ENCODE measurements around the gene NRDC. TPM values are rescaled to one million over a fixed set of nuclear protein-coding genes. Genes with fewer than 3 reads are reported as not detected.

The NRDC gene
- total and polyA plus RNA-seq, 2 experiments from 2014 or later, result 129 to 217 TPM

DNA sequence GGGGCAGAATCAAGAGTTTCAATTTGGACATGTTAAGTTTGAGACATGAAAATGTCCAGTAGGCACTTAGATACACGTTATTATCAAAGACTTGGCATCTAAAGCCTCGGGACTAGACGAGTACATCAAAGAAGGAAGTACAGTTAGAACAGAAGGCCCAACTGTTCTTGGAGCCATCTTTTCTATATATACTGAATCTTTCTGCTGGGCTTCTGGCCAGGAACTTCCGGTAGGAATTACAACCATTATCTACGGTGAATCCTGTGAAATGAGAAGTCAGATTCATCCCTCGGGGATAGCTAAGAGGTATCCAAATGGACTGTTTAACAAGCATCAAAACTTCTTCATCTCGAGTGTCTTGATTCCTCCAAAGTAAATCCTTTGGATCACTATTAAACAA, 34.4 kb upstream of the NRDC start:
- H3K79me2 ChIP-seq (replicated peaks; ENCODE audit: insufficient read depth), result no peaks in the 10 kb centered on the region
- ATAC-seq (no peak), DNase-seq (ENCODE audit: low spot score) (no peak)
- H3K27me3 ChIP-seq (ENCODE audit: insufficient read depth), result no peaks in the 10 kb centered on the region
- H3F3A ChIP-seq (replicated peaks; ENCODE audit: low read depth), result no peaks in the 10 kb centered on the region
- peaks cover 18% of the 10 kb centered on the region for H3K4me1 Mint-ChIP-seq
- H2AFZ ChIP-seq, result no peak overlapping the region
- H3K27me3 Mint-ChIP-seq (ENCODE audit: insufficient read depth, low read depth, poor library complexity), result no peaks in the 10 kb centered on the region
- no peaks in the 10 kb centered on the region for H4K20me1 ChIP-seq (replicated peaks; ENCODE audit: insufficient read depth)
- H3K4me3 Mint-ChIP-seq, result no peak overlapping the region
- H3K4me3 ChIP-seq, result no peak overlapping the region
- no peak overlapping the region for H3K27ac Mint-ChIP-seq
- H3K9me2 ChIP-seq (ENCODE audit: insufficient read depth), result no peaks in the 10 kb centered on the region
- TF ChIP-seq ZNF114 (CRISPR knock-in tag; IDR thresholded peaks at IDR 0.05) (no peak), STAT1 (IDR thresholded peaks at IDR 0.05; ENCODE audit: unreplicated experiment) (no peak), EZH2phosphoT487 (IDR thresholded peaks at IDR 0.05; ENCODE audit: unreplicated experiment) (no peak), REST (IDR thresholded peaks at IDR 0.05; ENCODE audit: unreplicated experiment) (no peak)
- H3K27ac ChIP-seq (ENCODE audit: low read depth), result no peak overlapping the region
- H3K36me3 Mint-ChIP-seq (ENCODE audit: low read depth), result peaks cover 6% of the 10 kb centered on the region; the same call in 1 of the 3 replicates
- H3K36me3 ChIP-seq (ENCODE audit: insufficient read depth), result peaks cover 12% of the 10 kb centered on the region; the same call in 1 of the 2 replicates
- no peaks in the 10 kb centered on the region for H3K9me3 Mint-ChIP-seq
- H3K4me2 ChIP-seq, result no peak overlapping the region
- H3K4me1 ChIP-seq (ENCODE audit: insufficient read depth), result peaks cover 10% of the 10 kb centered on the region

DNA sequence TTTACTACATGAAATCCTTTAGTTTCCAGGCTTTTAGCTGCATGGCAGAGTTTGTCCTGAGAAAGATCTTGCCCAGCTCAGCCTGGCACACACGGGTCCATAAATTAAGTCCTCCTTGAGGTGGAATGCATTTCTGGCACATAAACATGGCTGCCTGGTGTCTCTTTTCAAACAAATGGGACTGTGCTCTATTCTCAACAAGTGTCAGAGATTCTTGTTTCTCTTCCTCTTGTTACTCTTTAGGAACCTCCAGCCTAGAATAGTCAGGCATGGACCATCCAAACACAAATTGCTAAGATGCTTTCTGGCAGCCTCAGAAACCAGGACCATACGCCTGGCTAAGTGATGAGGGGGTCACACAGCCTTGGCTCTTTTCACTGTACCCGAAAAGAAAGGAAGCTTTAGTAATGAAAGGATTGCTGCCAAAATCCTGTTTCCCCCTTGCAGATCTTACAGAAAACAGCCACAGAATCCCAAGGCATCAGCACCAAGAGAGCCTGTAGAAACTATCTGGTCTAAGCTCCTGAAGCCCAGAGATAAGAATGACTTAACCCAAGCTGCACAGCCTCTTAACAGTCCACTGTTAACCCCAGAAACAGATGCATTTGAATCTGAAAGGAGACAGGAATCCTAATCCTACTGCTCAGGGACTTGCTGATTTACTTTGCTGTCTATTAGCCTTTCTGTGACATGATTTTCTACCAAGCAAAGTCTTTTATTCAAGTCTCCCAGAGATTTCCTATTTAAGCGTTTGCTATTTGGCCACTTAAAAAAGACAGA, 31.9 kb upstream of the NRDC start:
- no peak for TF ChIP-seq EZH2 (IDR thresholded peaks at IDR 0.05; ENCODE audit: low read depth, unreplicated experiment)

DNA sequence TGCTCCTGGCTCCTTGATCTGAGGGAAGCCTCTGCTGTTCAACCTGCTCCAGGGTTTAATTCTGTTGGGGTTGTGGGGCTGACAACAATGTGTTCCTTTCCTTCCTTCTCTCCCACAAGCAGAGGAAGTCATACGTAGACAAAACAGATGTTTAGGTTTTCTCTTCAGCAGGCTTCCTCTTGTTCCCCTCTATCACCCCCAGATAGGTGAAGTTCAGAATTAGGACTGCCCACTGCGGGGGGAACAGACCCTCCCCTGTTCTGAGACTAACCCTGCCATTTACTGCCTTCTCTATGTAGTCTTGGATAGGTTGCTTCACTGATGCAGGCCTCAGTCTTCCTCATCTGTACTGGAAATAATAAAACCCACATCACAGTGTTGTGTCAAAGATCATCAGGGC, 30.0 kb upstream of the NRDC start:
- H3K9me3 Mint-ChIP-seq, result peaks cover 17% of the 10 kb centered on the region
- peaks cover 14% of the 10 kb centered on the region for H3K36me3 Mint-ChIP-seq (ENCODE audit: low read depth)
- no peaks in the 10 kb centered on the region for H3K9me2 ChIP-seq (ENCODE audit: insufficient read depth)
- H3K4me1 ChIP-seq (ENCODE audit: insufficient read depth), result peaks cover 10% of the 10 kb centered on the region
- H3K4me3 Mint-ChIP-seq, result no peak overlapping the region
- H3K4me3 ChIP-seq, result no peak overlapping the region
- H3K27me3 Mint-ChIP-seq (ENCODE audit: insufficient read depth, low read depth, poor library complexity), result peaks cover 12% of the 10 kb centered on the region
- no peak overlapping the region for H3K27ac Mint-ChIP-seq
- H3F3A ChIP-seq (replicated peaks; ENCODE audit: low read depth), result no peaks in the 10 kb centered on the region
- DNase-seq (ENCODE audit: low spot score), result no peak
- peaks cover 24% of the 10 kb centered on the region for H3K4me1 Mint-ChIP-seq
- no peak overlapping the region for H2AFZ ChIP-seq
- no peaks in the 10 kb centered on the region for H3K79me2 ChIP-seq (replicated peaks; ENCODE audit: insufficient read depth)
- H3K27ac ChIP-seq (ENCODE audit: low read depth), result no peak overlapping the region
- H3K4me2 ChIP-seq, result no peak overlapping the region
- H3K36me3 ChIP-seq (ENCODE audit: insufficient read depth), result no peaks in the 10 kb centered on the region
- H4K20me1 ChIP-seq (replicated peaks; ENCODE audit: insufficient read depth), result no peaks in the 10 kb centered on the region
- no peaks in the 10 kb centered on the region for H3K27me3 ChIP-seq (ENCODE audit: insufficient read depth)
- ATAC-seq, result no peak
- TF ChIP-seq EZH2phosphoT487 (IDR thresholded peaks at IDR 0.05; ENCODE audit: unreplicated experiment), result no peak
- no peak for TF ChIP-seq REST (IDR thresholded peaks at IDR 0.05; ENCODE audit: unreplicated experiment)
- no peak for TF ChIP-seq ZNF114 (CRISPR knock-in tag; IDR thresholded peaks at IDR 0.05)
- no peak for TF ChIP-seq ETS1 (IDR thresholded peaks at IDR 0.05)
- no peak for TF ChIP-seq EZH2 (IDR thresholded peaks at IDR 0.05; ENCODE audit: low read depth, unreplicated experiment)
- no peak for TF ChIP-seq ZNF331 (CRISPR knock-in tag; IDR thresholded peaks at IDR 0.05; ENCODE audit: low read depth)

More for the DNA sequence above, 31.9 kb upstream of the NRDC start:
- peaks cover 6% of the 10 kb centered on the region; the same call in 1 of the 2 replicates for H3K36me3 ChIP-seq (ENCODE audit: insufficient read depth)
- Mint-ChIP-seq H3K4me1 (peaks cover 22% of the 10 kb centered on the region), H3K4me3 (no peak overlapping the region), H3K36me3 (ENCODE audit: low read depth) (peaks cover 20% of the 10 kb centered on the region), H3K27me3 (ENCODE audit: insufficient read depth, low read depth, poor library complexity) (peaks cover 12% of the 10 kb centered on the region), H3K27ac (no peak overlapping the region), H3K9me3 (peaks cover 17% of the 10 kb centered on the region)
- peaks cover 10% of the 10 kb centered on the region for H3K4me1 ChIP-seq (ENCODE audit: insufficient read depth)
- DNase-seq (ENCODE audit: low spot score), result no peak
- no peaks in the 10 kb centered on the region for H3K79me2 ChIP-seq (replicated peaks; ENCODE audit: insufficient read depth)
- no peak overlapping the region for H2AFZ ChIP-seq
- 0 out of 2 replicates have a peak overlapping the region, but pooled peaks have one; percentile 1 for H3K27ac ChIP-seq (ENCODE audit: low read depth)
- H3K4me2 ChIP-seq, result peak overlapping the region; percentile 27
- no peaks in the 10 kb centered on the region for H3F3A ChIP-seq (replicated peaks; ENCODE audit: low read depth)
- H3K4me3 ChIP-seq, result no peak overlapping the region
- H3K27me3 ChIP-seq (ENCODE audit: insufficient read depth), result no peaks in the 10 kb centered on the region
- H4K20me1 ChIP-seq (replicated peaks; ENCODE audit: insufficient read depth), result no peaks in the 10 kb centered on the region
- no peaks in the 10 kb centered on the region for H3K9me2 ChIP-seq (ENCODE audit: insufficient read depth)
- peak; percentile 64; the same call in 2 of the 3 replicates for ATAC-seq

Data from GM23338 (cell line).